CD4-positive, alpha-beta T cell (primary cell): ENCODE results near the gene ARMC8. TPM values are rescaled to one million over a fixed set of nuclear protein-coding genes. Genes with fewer than 3 reads are reported as not detected.

ENCODE experiments used
- ATAC-seq: fragments of 200-7000 bp; cut with Tn5 transposase; one replicate; pipeline ENCODE4 v1.10.0; 2022; ENCODE audit warnings: mild to moderate bottlenecking; ENCODE audit not compliant: poor library complexity
- CTCF ChIA-PET: fragments of 350-600 bp; sonication (Branson Sonifier 250); formaldehyde crosslinking; loops from one replicate; lab custom pipeline; 2021; ENCODE audit warnings: antibody characterized with exemption, inconsistent platforms; lab: Charles Lee
- POLR2A ChIA-PET: fragments of 350-600 bp; sonication (Branson Sonifier 250); formaldehyde crosslinking; loops from one replicate; lab custom pipeline; 2021; ENCODE audit warnings: antibody characterized with exemption, inconsistent platforms; lab: Charles Lee
- DNase-seq, 14 experiments: peaks; one replicate each; pipeline ENCODE4 v3.0.0-alpha.2; 2013 to 2020; ENCODE audit warnings: mixed read lengths in 2 of 14
- H3K27ac ChIP-seq, 2 donors: one replicate each; pipeline versions ENCODE4 v1.5.1 to v1.7.0; 2013; ENCODE audit warnings: low read length in 2 of 2, low read depth in 1 of 2, mild to moderate bottlenecking in 1 of 2
- H3K27me3 ChIP-seq, 2 experiments: 1 replicate in 1 of 2; 2 replicates in 1 of 2; pipeline versions ENCODE4 v1.6.1 to v1.7.0; 2013; ENCODE audit warnings: low read length in 2 of 2, control low read depth in 1 of 2, mild to moderate bottlenecking in 1 of 2, moderate library complexity in 1 of 2; ENCODE audit not compliant: insufficient read depth in 2 of 2, control insufficient read depth in 1 of 2
- H3K36me3 ChIP-seq: one replicate; pipeline ENCODE4 v1.6.1; 2013; ENCODE audit warnings: low read length, control low read depth; ENCODE audit not compliant: insufficient read depth
- H3K4me1 ChIP-seq: one replicate; pipeline ENCODE4 v1.6.1; 2013; ENCODE audit warnings: low read length, control low read depth; ENCODE audit not compliant: insufficient read depth
- H3K4me3 ChIP-seq: one replicate; pipeline ENCODE4 v1.5.1; 2013; ENCODE audit warnings: mild to moderate bottlenecking, low read length, moderate library complexity
- H3K9me3 ChIP-seq, 2 experiments: 1 replicate in 1 of 2; 2 replicates in 1 of 2; pipeline versions ENCODE4 v1.6.1 to v1.7.0; 2013; ENCODE audit warnings: low read length in 2 of 2, mild to moderate bottlenecking in 2 of 2, control low read depth in 1 of 2, moderate library complexity in 1 of 2; ENCODE audit not compliant: control insufficient read depth in 1 of 2, insufficient read depth in 1 of 2
- H3K27ac Mint-ChIP-seq: one replicate; pipeline ENCODE4 v1.8.0; 2020; ENCODE audit warnings: mixed read lengths
- H3K27me3 Mint-ChIP-seq: one replicate; pipeline ENCODE4 v1.8.0; 2021; ENCODE audit warnings: mixed read lengths
- H3K36me3 Mint-ChIP-seq: one replicate; pipeline ENCODE4 v1.8.0; 2021; ENCODE audit warnings: low read depth, mixed read lengths
- H3K4me1 Mint-ChIP-seq: one replicate; pipeline ENCODE4 v1.8.0; 2021; ENCODE audit warnings: low read depth, mixed read lengths
- H3K4me3 Mint-ChIP-seq: one replicate; pipeline ENCODE4 v1.8.0; 2020; ENCODE audit warnings: mild to moderate bottlenecking, mixed read lengths
- H3K9me3 Mint-ChIP-seq: one replicate; pipeline ENCODE4 v1.8.0; 2020; ENCODE audit warnings: mixed read lengths
- CTCF ChIP-seq: fragments of 200-600 bp; IDR thresholded peaks from one replicate; pipeline ENCODE4 v1.8.0; 2022; ENCODE audit warnings: antibody characterized with exemption, mild to moderate bottlenecking
- intact Hi-C, 2 experiments: fragments of 100-400 bp; cut with DNase I in 1 of 2; cut with micrococcal nuclease in 1 of 2; formaldehyde crosslinking; loops; one replicate each; pipeline versions ENCODE4 v1.15.1 to v1.9.0; 2023 to 2025; cut with DNase I, micrococcal nuclease
- total RNA-seq, 174 experiments: library from RNA in 2 of 174; stranded (reverse) in 2 of 174; gene quantifications; one replicate each; pipeline ENCODE4 v1.2.3 and lab custom pipeline; 2021 to 2026

ARMC8 gene
- total RNA-seq, 2 experiments from 2014 or later, result 62.8 to 62.9 TPM

DNA sequence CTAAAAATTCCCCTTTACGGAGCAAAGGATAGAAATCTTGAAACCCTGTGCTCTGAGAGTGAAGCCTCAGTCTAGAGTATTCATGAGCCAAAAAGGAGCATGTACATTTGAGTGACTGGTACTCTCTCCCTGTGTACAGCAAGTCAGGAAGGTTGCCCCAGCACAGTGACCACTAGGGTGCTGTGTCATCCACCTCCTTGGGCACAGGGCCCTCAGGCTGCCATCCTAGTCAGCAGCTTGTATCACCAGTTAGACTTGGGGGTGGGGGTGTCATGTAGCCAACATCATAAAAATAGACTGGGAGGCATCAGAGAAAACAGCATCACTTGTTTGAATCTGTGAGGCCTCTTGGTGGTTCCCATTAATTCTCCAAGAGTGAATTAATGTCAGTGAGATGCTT, 130.6 kb downstream of the ARMC8 start:
- intact Hi-C loops, result no loop called here
- no peak for TF ChIP-seq CTCF
- H3K9me3 Mint-ChIP-seq, result no peaks in the 10 kb centered on the region
- POLR2A ChIA-PET, result no interaction called here
- H3K4me1 Mint-ChIP-seq, result peaks cover 15% of the 10 kb centered on the region
- H3K27ac Mint-ChIP-seq, result no peak overlapping the region
- Histone ChIP-seq H3K9me3 (no peaks in the 10 kb centered on the region), H3K27me3 (no peaks in the 10 kb centered on the region), H3K4me3 (no peak overlapping the region), H3K36me3 (no peaks in the 10 kb centered on the region), H3K4me1 (peaks cover 5% of the 10 kb centered on the region), H3K27ac (no peak overlapping the region)
- no peaks in the 10 kb centered on the region for H3K36me3 Mint-ChIP-seq
- no peak for ATAC-seq
- no peak overlapping the region for H3K4me3 Mint-ChIP-seq
- no peaks in the 10 kb centered on the region for H3K27me3 Mint-ChIP-seq
- CTCF ChIA-PET, result no interaction called here
- DNase-seq, result no peak

DNA sequence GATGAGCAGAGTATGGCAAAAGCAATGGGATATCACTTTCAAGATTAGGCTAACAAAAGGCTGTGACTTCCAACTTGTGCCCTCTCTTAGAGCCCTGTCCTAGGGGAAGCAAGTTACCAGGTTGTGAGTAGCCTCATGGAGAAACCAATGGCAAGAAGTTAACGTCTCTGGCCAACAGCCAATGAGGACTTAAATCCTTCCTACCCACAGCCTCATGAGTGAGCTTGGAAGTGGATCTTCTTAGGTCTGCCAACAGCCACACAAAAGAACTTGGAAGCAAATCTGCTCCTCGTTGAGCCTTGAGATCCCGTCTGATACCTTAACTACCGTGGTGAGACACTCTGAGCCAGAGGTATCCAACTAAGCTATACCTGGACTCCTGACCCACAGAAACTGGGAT, 136.9 kb downstream of the ARMC8 start:
- Histone ChIP-seq H3K9me3 (no peaks in the 10 kb centered on the region), H3K4me3 (no peak overlapping the region), H3K4me1 (peaks cover 19% of the 10 kb centered on the region), H3K36me3 (no peaks in the 10 kb centered on the region), H3K27me3 (no peaks in the 10 kb centered on the region), H3K27ac (no peak overlapping the region)
- no peak for DNase-seq
- Mint-ChIP-seq H3K36me3 (no peaks in the 10 kb centered on the region), H3K9me3 (no peaks in the 10 kb centered on the region), H3K4me3 (no peak overlapping the region), H3K27ac (no peak overlapping the region), H3K4me1 (peaks cover 40% of the 10 kb centered on the region), H3K27me3 (no peaks in the 10 kb centered on the region)
- intact Hi-C loops, result loop anchor here (10.0 kb wide), 2 partner anchors 59 to 1351 kb away; partner anchors contain the start of gene NMNAT3 (in 1 of the 2)
- POLR2A ChIA-PET, result no interaction called here
- CTCF ChIA-PET, result no interaction called here
- ATAC-seq, result no peak
- no peak for TF ChIP-seq CTCF

GRCh38 chr3:138325990-138326389, 138.9 kb downstream of the ARMC8 start:
- H3K27me3 Mint-ChIP-seq, result no peaks in the 10 kb centered on the region

More at GRCh38 chr3:138325990-138326389, 138.9 kb downstream of the ARMC8 start:
- Mint-ChIP-seq H3K9me3 (no peaks in the 10 kb centered on the region), H3K4me1 (peaks cover 50% of the 10 kb centered on the region), H3K36me3 (peaks cover 3% of the 10 kb centered on the region), H3K27ac (no peak overlapping the region), H3K4me3 (no peak overlapping the region)
- H3K27ac ChIP-seq, result no peak overlapping the region
- peaks cover 29% of the 10 kb centered on the region for H3K4me1 ChIP-seq
- no peaks in the 10 kb centered on the region for H3K27me3 ChIP-seq
- H3K36me3 ChIP-seq, result no peaks in the 10 kb centered on the region
- no peak overlapping the region for H3K4me3 ChIP-seq
- ChIA-PET CTCF (interaction anchor here (1.0 kb wide), 2 partner anchors 9 to 265 kb away, joined by 3 to 4 read pairs; no protein-coding TSS in a partner anchor), POLR2A (no interaction called here)
- H3K9me3 ChIP-seq, result no peaks in the 10 kb centered on the region
- intact Hi-C loops, result loop anchor here (5.0 to 10.0 kb wide), 4 partner anchors 59 to 1349 kb away; partner anchors contain the start of genes CEP70 (in 1 of the 2) and NMNAT3 (in 1 of the 2)
- DNase-seq (no peak), ATAC-seq (no peak)
- TF ChIP-seq CTCF, result no peak
